Heart left ventricle (tissue), 13 donors: ENCODE measurements around the gene RAB24.

Experiments used
- CTCF ChIP-seq, 12 donors: fragments of 200-600 bp; sonication (generic) in 4 of 12; IDR thresholded peaks; one replicate each; pipeline versions ENCODE4 v1.5.0 to v1.8.0; 2018 to 2022; ENCODE audit warnings: antibody characterized with exemption in 12 of 12, mild to moderate bottlenecking in 5 of 12
- POLR2A ChIP-seq, 2 donors: fragments of 450-650 bp; IDR thresholded peaks; one replicate each; pipeline ENCODE4 v1.6.1; 2017; ENCODE audit warnings: antibody characterized with exemption in 2 of 2, mild to moderate bottlenecking in 2 of 2, moderate library complexity in 2 of 2
- donor health status: ischemic (EF 13 %, LVEDD 7.1; RV severe dilation, severe dysfunction).
- donor health status: DM: no; HTN: yes; CAD: no.
- donor health status: DM: no; HTN: no; CAD: no.
- donor health status: ischemic (EF 25% LVEDD 6.9; RV normal size, moderate dysfunction).
- donor health status: ischemic (EF 25% LVEDD 5.7; RV mildly dilated, moderate dysfunction).
- donor health status: ischemic (EF 35%, LVEDD 5.7; RV mildly dilated, moderate dysfunction).
- donor health status: nonischemic (EF 11% LVEDD 7.7; RV severe dilation, severe dysfunction).
- donor health status: DM: yes; HTN: yes; CAD: no.
- donor health status: PGD.
- donor health status: ischemic (EF 29% LVEDD 5.4; RV normal size, mild dysfunction).
- donor health status: nonischemic (EF 23%, LVEDD 6.1; RV moderate dilation, normal function).

GRCh38 chr5:177343777-177344176 lies 40.3 kb upstream of the RAB24 start:
- no peak for TF ChIP-seq CTCF (IDR thresholded peaks at IDR 0.05)
- no peak for TF ChIP-seq POLR2A (IDR thresholded peaks at IDR 0.05)
